GM18502 (cell line): ENCODE measurements around the gene L3MBTL4.
"Not testable (repeated sequence)": the region's sequence is repeated elsewhere in the genome, so short reads cannot be mapped to it uniquely, and the experiment has no call there.

Experiments
- ATAC-seq: cut with Tn5 transposase; IDR thresholded peaks from one replicate; pipeline ENCODE4 v1.9.1; 2021; ENCODE audit warnings: mild to moderate bottlenecking; ENCODE audit not compliant: unreplicated experiment, poor library complexity

L3MBTL4 gene

DNA sequence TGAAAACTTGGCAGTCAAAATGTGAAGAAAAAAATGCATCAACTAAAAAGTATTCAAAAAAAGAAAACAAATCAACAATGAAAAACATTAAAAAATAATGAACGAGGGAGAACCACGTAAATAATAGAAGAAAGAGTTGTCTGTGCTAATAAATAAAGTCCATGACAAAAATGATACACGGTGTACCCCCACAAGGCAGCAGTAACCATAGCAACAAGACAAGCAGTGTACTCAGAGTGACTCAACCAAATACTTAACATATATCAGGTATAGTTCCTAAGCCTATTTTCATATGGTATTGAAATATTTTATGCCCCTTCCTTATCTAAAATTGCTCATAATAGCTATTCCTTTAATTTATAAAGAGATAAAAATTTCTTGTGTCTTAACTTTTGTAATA, 357.1 kb downstream of the L3MBTL4 start:
- ATAC-seq = no peak

DNA sequence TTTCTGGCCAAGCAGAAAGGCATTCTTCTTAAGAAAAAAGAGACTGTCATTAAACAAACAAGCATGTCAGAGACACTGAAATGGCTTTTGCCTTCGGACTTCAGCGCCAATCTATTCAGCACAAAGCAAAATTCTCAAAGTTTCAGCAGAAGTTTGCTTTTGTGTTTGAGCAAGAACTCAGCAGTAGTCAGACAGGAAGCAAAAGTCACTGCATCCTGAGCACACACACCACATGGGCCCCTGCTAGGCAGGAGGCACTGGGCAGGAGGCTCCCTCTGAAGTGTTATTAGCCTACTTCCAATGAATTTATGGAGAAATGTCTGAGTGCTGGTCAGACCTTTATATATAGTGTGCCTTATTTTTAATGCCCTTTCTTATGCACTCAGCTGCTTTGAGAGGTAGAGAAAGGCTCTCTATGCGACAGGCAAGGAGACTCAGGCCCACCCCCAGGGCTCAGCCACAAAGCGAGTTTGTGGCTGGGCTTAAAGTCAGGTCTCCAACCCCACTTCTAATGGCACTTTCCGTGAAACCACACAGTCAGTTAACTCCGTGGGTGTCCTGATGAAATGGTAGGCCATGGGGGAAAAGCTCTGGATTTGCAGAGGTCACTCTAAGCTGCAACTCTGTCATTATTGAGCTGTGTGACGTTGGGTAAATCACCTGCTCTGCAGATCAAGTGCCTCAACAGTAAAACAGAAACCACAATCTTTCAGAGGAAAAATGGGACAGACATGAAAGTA, 358.4 kb downstream of the L3MBTL4 start:
- ATAC-seq = peak; percentile 80

DNA sequence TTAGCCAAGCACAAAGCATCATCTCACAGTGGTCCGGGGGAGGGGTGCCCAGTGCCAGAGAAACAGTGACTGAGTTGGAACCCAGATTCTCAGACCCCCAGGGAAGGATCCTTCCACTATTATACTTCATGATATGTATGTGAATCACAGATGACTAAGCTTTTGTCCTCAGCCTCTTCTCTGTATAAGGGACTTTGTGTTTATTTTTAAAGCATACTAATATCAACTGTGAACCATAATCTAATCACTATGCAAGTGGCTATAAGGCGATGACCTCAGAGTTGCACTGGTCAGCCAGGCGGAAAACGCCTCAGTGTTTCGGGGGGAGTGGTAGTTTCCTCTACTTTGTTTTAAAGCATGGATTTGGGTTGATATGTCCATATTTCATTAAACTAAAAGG, 359.0 kb downstream of the L3MBTL4 start:
- ATAC-seq = no peak

DNA sequence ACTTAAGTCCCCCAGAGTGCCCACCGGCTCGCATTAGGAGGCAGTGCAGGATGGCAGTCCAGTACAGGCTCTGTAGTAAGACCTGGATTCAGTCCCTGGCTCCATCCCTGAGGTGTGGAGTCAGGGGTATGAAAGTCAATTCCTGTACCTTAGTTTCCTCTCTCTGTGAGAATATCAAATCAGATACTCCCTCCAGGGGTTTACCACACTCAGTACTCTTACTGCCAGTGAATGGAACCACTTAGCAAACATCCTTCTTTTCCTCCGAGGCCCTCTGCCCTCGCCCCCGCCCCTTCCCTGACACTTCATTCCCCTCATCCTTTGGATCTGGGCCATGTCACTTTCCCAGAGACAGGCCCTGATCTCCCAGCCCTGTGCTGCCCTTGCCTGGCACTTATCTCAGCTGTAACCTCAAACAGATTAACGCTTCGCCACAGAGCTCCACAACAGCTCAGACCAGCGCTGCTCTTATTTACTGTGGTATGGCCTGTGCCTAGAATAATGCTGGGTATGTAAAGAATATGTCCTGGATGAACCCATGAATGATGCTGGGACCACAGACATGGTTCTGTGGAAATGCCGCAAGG, 360.4 kb downstream of the L3MBTL4 start:
- no peak for ATAC-seq

DNA sequence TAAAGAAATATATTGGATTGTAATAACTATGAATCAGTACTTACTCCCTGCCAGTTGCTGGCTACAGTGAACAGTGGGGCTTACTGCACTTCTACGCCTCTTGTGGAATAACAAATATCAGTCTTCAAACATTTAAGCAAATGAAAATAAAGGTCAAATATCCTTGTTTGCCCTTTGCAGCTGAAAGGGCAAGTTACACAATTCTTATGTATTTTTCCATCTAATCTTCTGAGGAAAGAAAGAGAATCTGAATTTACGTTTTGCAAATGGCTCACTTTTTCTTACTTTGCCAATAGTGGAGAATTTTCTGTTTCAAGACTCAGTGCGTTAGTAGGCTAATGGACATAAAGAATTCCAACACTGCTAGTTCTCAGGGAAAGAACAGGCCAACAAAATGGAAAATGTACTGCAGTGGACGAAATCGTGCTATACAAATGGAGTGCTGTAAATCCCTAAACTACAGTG, 362.2 kb downstream of the L3MBTL4 start:
- ATAC-seq = no peak

DNA sequence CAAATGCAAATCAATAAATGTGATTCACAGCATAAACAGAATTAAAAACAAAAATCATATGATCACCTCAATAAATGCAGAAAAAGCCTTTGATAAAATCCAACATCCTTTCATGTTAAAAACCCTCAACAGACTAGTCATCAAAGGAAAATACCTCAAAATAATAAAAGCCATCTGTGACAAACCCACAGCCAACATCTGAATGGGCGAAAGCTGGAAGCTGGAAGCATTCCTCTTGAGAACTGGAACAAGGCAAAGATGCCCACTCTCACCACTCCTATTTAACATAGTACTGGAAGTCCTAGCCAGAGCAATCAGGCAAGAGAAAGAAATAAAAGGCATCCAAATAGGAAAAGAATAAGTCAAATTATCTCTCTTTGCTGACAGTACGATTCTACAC, 367.1 kb downstream of the L3MBTL4 start:
- ATAC-seq = not testable (repeated sequence)

DNA sequence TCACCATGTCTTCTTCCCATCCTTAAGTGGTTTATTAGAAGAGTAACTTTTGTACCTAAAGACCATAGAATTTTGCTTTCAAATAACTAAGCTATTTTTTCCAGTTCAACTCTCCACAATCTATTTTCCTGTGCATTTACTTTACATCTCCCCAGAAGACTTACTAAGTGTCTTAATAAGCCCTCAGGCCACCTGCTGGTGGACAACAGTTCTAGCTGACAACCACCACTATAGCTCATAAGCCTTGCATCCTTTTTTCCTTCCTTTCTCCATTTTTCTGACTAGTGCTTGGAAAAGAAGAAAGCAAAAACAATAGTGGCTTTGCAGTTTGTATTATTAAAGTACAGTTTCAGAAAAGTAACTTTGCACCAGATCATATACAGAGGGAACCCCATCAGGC, 369.9 kb downstream of the L3MBTL4 start:
- no peak for ATAC-seq

DNA sequence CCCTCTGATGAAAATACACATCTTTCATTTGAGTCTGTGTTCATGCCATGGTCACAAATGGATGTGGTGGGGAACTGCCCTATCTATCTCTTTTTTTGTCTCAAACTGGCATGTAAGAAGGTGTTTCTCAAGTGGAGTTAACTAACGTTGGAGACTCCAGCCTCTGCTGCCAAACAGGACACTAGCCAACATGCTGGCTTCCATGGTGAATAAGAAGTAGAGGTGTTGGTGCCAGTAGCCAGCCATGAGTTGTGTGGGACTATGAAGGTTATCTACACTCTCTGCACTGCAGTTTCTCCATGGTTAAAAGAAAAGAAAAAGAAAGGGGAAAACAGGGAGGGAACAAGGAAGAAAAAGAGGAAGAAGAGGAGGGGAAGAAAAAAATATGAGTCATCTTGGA, 370.4 kb downstream of the L3MBTL4 start:
- no peak for ATAC-seq

DNA sequence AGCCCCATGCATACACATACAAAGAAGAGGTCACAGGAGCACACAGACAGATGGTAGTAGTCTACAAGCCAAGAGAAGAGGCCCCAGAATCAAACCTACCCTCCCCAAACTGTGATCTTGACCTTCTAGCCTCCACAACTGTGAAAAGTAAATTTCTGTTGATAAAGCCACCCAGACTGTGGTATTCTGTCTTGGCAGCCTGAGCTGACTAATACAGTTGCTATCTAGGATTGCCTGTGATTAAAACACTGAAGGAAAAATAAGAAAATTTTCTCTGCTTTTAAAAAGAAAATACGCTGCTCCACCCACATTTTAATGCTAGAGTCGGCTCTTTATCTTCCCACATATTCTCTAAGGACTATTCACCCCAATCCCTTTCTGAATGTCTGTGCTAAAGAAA, 375.7 kb downstream of the L3MBTL4 start:
- ATAC-seq = no peak

DNA sequence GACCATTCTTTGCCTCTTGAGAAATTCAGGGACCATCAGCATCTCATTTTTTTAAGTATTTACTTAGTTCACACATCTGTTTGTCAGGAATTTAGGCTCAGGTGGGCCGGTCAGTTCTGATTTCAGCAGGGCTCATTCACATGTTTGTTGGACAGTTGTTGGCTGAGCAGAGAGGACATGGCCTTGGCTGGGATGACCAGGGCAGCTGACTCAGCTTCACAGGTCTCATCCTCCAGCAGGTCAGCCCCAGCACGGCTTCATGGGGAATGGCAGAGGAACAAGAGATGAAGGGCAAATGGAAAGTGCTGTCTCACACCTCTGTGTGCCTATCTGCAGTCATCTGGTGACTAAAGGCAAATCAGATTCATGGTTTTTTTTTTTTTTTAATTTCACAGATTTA, 383.3 kb downstream of the L3MBTL4 start:
- ATAC-seq = peak; percentile 35

DNA sequence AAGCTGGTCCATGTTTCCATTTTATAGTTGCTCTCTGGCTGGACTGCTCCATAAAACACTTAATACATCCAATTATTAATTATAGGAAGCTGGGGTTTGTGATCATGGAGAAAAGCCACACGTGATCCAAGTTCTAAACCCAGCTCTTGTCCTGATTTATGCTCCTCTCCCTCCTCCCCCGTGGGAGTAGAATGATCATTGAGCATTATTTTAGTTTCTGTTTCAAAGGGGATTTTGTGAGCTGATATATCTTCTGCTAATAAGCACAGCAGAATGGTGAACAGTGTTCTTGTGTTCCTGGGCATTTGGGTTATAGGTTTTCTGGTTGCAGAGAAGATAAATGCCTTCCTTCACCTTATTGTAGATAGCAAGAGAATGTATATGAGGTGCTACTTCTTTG, 383.7 kb downstream of the L3MBTL4 start:
- peak; percentile 68 for ATAC-seq

DNA sequence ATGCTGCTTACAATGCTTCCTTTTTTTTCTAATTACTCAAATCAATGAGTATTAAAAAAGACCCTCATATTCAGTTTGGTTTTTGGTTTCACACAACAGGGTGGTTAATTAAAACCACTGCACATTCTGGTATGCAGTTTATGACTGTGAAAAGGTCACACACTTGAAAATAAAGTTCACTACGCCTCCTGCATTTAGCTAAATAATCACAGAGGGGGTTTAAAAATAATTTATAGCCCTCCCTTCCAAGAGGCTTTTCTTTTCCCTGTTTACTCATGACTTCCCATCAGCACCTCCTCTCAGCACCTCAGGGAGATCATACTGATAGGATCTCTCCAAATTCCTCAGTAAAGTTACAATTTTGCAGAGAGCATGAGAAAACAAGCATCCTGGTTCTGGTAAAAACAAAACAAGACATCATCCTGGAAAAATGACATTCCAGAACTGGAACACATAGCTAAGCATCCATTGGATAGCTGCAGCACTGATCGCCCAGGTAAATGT, 389.9 kb downstream of the L3MBTL4 start:
- no peak for ATAC-seq

DNA sequence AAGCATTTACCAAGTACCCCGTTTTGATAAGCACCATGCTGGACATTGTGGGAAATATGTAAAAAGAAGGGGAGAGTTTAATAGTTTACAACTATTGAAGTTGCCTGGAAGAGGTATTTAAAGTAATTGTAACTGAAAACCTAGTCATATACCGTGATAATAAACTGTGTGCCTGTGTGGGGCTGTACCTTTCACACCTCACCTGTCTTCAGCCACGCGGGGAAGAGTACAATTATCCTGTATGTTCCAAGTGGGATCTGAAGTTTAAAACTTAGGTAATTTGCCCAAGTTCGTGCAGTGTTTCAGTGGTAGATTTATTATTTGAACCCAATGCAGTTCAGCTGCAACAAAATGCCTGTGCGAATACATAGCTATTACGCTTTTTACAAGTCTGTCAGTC, 391.2 kb downstream of the L3MBTL4 start:
- ATAC-seq = no peak

DNA sequence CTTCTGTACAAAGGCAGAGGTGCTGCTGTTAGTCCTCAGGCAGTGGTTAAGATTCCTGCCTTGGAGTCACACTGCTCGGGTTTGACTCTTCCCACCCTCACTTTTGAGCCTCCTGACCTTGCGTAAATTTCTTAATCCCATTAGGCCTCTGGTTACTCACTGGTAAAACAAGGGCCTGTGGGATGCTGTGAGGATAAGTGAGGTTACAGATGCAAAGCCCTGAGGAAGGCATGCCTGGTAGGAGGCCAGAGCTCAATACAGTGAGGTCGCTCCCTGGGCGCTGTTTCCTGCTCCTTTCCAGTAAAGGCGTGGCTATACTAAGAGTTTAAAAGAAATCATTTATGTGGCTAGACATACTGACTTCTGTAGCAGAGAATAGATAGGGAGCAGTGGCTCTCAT, 391.9 kb downstream of the L3MBTL4 start:
- no peak for ATAC-seq

DNA sequence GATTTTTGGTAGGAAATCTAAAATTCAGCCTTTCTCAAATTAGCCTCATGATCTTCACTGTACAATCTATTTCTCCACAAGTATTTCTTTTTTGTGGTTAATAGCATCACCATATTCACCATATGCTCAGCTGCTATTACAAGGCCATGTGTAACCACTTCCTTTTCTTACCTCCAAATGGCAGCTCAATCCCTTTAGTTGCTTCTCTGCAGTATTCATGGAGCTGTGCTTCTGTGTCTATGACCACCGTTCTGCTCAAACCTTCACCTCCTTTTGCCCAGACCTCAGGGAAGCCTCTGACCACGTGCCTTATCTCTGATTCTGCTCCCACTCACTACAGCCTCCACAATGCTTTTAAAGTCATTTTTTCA, 392.7 kb downstream of the L3MBTL4 start:
- peak; percentile 76 for ATAC-seq

DNA sequence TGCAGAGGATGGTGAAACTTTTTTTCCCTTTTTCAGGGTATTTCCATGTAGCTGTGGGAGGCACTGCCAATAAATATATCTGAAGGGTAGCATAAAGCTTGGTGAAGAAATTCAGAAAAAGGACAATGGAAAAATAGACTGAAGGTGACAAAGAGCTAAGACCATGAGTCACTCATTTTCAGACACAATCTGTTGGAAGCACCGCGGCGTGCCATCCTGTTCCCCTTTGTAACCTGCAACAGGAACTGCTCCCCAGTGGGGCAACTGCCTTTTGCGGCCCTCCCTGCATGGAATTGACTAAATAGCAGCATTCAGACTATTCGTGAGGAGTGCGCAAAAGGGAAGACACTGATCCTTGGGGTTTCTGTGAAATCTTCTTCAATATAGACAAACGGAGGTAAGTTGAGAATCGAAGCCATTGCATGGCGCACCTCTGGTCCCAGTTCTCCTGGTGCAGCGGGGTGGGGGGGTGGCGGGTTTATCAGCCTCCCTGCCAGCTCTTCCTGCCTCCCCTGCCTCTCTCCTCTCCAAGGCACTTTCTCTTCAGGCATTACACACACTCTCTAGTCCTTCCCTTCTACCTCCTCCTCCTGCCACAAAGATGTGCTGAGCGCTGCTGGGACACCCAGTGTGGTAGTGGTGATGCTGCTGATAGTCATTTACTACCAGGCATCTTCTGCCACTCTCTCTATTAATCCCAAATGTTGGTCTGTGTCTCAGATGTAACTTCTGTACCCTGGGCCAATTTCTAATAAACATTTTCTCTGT, 393.2 kb downstream of the L3MBTL4 start:
- peak; percentile 52 for ATAC-seq

DNA sequence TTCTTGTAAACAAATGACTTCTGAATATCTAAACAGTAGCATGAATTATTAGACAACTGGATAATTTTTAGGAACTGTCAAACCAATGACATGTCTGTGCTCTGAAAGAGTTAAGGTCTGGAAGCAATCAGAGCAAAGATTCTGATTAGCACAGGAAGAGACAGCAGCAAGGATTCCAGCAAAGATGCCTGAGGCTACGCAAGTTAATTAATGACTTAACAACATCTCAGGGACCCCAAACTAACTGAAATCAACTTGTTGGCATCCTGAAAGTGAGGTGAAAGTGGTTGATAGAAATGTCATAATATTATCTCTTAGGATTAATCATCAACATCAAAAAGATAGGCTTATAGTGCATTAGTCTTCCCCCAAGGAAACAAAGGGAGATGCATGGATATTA, 396.0 kb downstream of the L3MBTL4 start:
- ATAC-seq = no peak

DNA sequence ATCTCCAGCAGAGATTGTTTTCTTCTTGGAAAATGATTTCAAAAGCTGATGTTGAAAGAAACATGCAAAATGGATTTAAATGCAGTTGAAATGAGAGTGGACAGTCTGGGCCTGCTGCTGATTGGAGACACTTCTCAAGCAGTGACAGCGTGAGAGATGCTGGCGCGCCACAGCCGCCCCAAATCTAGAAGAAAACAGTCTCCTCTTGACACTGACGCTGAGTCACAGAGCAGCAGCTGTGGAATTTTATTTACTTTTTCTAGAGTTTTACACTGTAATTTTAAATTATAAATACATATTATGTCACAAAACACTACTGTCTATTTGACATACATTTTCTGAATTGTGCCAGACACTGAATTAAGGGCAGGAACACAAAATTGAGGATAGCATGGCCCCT, 397.5 kb downstream of the L3MBTL4 start:
- no peak for ATAC-seq

DNA sequence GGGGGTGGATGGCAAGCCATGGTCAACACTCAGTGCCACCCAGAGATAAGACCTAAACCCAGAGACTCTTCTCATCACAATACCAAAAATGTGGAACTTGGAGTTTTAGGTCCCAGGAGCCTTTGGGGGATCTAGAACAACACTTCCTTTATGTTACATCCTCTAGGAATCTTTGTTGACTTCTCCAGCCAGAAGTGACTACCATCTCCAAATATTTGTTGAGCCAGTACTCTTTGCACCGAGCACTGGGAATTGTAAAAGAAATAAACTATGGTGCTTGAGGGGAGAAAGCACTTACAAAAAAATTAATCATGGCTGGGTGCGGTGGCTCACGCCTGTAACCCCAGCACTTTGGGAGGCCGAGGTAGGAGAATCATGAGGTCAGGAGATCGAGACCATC, 399.3 kb downstream of the L3MBTL4 start:
- ATAC-seq = no peak

DNA sequence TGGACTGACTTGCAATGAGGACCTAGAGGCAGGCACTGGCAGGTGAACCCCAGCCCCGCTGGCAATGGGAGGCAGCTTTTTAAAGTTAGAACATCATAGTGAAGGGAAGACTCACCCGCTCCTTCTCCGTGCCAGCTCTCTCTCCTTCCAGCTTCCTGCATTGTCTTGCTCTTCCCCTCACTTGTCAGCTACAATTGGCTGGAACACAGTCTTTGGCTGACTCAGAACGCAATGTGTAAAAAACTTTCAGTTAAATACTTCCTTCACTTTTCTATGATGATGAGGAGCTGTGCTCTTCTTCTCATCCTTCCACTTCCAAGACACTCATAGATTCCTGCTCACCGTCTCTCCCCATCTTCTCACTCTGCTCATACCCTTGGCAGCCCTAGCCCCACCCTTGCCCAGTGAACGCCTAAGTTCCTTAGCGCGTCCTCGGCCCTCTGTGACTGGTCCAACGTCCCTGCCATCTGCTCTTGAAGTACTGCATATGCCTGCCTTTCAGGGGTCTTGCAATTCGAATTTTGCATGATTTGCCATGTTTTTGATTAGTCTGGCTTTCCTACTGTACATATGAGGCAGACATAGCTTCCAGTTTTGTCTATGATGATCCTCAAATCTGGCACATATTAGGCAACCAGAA, 401.4 kb downstream of the L3MBTL4 start:
- ATAC-seq = no peak

DNA sequence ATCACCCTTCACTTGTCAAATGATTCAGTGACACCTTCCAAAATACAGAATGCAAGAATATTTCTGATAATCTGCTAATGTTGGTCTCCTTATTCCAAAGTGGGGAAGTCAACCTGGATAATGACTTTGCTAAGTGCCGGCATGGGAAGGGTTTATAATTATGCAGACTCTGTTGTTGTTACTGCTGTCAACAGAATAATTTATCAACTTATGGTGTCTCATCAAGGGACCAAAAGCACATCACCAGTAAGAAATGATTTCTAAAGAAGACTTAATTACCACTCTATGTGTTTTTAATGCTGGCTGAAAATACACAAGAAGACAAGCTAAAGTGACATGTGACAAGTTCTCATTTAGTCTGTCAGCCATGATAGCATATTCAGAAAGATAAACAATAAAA, 403.8 kb downstream of the L3MBTL4 start:
- no peak for ATAC-seq
